ENCODE results near the gene SELPLG. TPM values are rescaled to one million over a fixed set of nuclear protein-coding genes. Genes with fewer than 3 reads are reported as not detected.

Gene SELPLG
- total RNA-seq, 1 experiment from 2014 or later: 0.41 TPM

GRCh38 chr12:108621161-108621560 lies 12.5 kb downstream of the SELPLG start:
- intact Hi-C loops (cut with micrococcal nuclease; ENCODE audit: unreplicated experiment) (no loop called here), in situ Hi-C loops (cut with HindIII; ENCODE audit: low pct_unique_long_range_greater_than_20kb, low sequenced_read_pairs) (no loop called here)
- ATAC-seq: no peak
- DNase-seq (ENCODE audit: low read depth, low spot score): no peak
- Histone ChIP-seq H3K9me3 (ENCODE audit: control insufficient read depth, insufficient read depth, low read depth, low read length) (no peaks in the 10 kb centered on the region), H3K36me3 (ENCODE audit: control insufficient read depth, insufficient read depth, low read length) (no peaks in the 10 kb centered on the region), H3K4me3 (ENCODE audit: low read depth in 2 of 2, low read length in 2 of 2) (no peak overlapping the region), H3K4me1 (ENCODE audit: control insufficient read depth, insufficient read depth, low read length) (peaks cover 8% of the 10 kb centered on the region; the same call in 1 of the 2 replicates), H3K27ac (ENCODE audit: low read length) (no peak overlapping the region), H3K27me3 (ENCODE audit: control insufficient read depth, insufficient read depth, low read length) (no peaks in the 10 kb centered on the region)
- no TSS peak for BruUV-seq (replicated peaks)
- POLR2A ChIA-PET: no interaction called here
- CTCF ChIA-PET: no interaction called here
- no peak for TF ChIP-seq SIN3A (IDR thresholded peaks at IDR 0.05; ENCODE audit: borderline replicate concordance, insufficient read depth, low read depth, low read length)
- no peak for TF ChIP-seq CTCF (IDR thresholded peaks at IDR 0.05)
- TF ChIP-seq, protein P1, sequence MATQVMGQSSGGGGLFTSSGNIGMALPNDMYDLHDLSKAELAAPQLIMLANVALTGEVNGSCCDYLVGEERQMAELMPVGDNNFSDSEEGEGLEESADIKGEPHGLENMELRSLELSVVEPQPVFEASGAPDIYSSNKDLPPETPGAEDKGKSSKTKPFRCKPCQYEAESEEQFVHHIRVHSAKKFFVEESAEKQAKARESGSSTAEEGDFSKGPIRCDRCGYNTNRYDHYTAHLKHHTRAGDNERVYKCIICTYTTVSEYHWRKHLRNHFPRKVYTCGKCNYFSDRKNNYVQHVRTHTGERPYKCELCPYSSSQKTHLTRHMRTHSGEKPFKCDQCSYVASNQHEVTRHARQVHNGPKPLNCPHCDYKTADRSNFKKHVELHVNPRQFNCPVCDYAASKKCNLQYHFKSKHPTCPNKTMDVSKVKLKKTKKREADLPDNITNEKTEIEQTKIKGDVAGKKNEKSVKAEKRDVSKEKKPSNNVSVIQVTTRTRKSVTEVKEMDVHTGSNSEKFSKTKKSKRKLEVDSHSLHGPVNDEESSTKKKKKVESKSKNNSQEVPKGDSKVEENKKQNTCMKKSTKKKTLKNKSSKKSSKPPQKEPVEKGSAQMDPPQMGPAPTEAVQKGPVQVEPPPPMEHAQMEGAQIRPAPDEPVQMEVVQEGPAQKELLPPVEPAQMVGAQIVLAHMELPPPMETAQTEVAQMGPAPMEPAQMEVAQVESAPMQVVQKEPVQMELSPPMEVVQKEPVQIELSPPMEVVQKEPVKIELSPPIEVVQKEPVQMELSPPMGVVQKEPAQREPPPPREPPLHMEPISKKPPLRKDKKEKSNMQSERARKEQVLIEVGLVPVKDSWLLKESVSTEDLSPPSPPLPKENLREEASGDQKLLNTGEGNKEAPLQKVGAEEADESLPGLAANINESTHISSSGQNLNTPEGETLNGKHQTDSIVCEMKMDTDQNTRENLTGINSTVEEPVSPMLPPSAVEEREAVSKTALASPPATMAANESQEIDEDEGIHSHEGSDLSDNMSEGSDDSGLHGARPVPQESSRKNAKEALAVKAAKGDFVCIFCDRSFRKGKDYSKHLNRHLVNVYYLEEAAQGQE (IDR thresholded peaks at IDR 0.05; ENCODE audit: insufficient read depth in 1 of 2, low read depth in 2 of 2, low read length in 1 of 2): no peak
- TF ChIP-seq TCF7L2 (IDR thresholded peaks at IDR 0.05; ENCODE audit: low read depth, low read length): no peak
- TF ChIP-seq POLR2AphosphoS5 (IDR thresholded peaks at IDR 0.05; ENCODE audit: low read depth, low read length): no peak

DNA sequence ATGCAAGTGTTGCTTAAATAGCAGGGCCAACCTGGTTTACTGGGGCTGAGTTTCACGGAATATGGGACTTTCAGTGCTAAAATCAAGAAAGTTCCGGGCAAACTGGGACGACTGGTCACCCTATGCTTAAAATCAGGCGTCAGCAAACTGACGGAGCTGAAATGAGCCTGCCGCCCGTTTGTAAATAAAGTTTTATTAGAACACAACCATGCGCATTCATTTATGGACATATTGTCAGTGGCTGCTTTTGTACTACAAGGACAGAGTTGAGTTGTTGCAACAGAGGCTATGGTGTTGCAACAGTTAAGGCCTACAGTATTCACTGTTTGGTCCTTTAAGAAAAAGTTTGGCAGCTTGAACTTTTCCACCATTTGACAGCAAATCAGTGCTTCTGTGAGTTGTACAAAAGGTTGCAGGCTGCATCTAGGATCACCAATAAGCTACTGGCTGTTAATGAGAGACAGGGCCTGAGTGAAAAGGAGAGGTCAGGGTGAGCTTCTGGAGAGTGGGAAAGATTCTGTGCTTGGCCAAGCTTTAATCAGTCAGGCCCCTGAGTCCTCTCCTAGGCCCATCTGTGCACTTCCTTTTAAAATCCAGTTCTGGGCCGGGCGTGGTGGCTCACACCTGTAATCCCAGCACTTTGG lies 13.3 kb downstream of the SELPLG start:
- in situ Hi-C loops (cut with HindIII; ENCODE audit: low pct_unique_long_range_greater_than_20kb, low sequenced_read_pairs): no loop called here
- no TSS peak for BruUV-seq (replicated peaks)
- ATAC-seq: no peak
- intact Hi-C loops (cut with micrococcal nuclease; ENCODE audit: unreplicated experiment): no loop called here
- Histone ChIP-seq H3K4me3 (ENCODE audit: low read depth in 2 of 2, low read length in 2 of 2) (no peak overlapping the region), H3K9me3 (ENCODE audit: control insufficient read depth, insufficient read depth, low read depth, low read length) (no peaks in the 10 kb centered on the region), H3K27ac (ENCODE audit: low read length) (no peak overlapping the region), H3K36me3 (ENCODE audit: control insufficient read depth, insufficient read depth, low read length) (no peaks in the 10 kb centered on the region), H3K4me1 (ENCODE audit: control insufficient read depth, insufficient read depth, low read length) (peaks cover 8% of the 10 kb centered on the region; the same call in 1 of the 2 replicates), H3K27me3 (ENCODE audit: control insufficient read depth, insufficient read depth, low read length) (no peaks in the 10 kb centered on the region)
- TF ChIP-seq TCF7L2 (IDR thresholded peaks at IDR 0.05; ENCODE audit: low read depth, low read length) (no peak), CTCF (IDR thresholded peaks at IDR 0.05) (no peak), SIN3A (IDR thresholded peaks at IDR 0.05; ENCODE audit: borderline replicate concordance, insufficient read depth, low read depth, low read length) (no peak), POLR2AphosphoS5 (IDR thresholded peaks at IDR 0.05; ENCODE audit: low read depth, low read length) (no peak)
- TF ChIP-seq, protein P1 (IDR thresholded peaks at IDR 0.05; ENCODE audit: insufficient read depth in 1 of 2, low read depth in 2 of 2, low read length in 1 of 2): no peak
- POLR2A ChIA-PET: no interaction called here
- CTCF ChIA-PET: no interaction called here
- DNase-seq (ENCODE audit: low read depth, low spot score): no peak

All from Panc1 (cell line).